ENCODE measurements around the gene PEX5L. TPM values are rescaled to one million over a fixed set of nuclear protein-coding genes. Genes with fewer than 3 reads are reported as not detected.

Gene PEX5L
- total and polyA plus RNA-seq, 2 experiments from 2014 or later, result 6.3 to 7.0 TPM

DNA sequence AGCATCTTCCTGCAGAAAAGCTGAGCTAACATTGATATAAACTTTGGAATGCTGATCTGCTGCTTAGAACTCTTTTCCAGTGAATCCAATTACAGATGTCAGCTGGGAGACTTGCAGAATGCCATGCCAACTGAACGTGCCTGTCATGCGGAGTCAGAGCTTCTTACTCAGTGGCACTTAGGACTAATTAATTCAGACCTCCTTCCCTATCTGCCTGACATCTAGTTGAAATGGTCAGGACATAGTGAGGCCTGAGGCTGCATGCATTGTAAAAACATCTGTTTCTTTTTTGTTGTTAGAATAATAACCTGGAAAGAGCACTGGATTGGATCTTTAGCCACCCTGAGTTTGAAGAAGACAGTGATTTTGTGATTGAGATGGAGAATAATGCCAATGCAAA, 271.3 kb downstream of the PEX5L start:
- no peaks in the 10 kb centered on the region for H3F3A ChIP-seq (replicated peaks; ENCODE audit: low read depth)
- H3K79me2 ChIP-seq (replicated peaks; ENCODE audit: insufficient read depth), result no peaks in the 10 kb centered on the region
- H3K4me3 ChIP-seq, result no peak overlapping the region
- H3K36me3 Mint-ChIP-seq (ENCODE audit: low read depth), result peaks cover 37% of the 10 kb centered on the region
- no peaks in the 10 kb centered on the region for H3K27me3 ChIP-seq (ENCODE audit: insufficient read depth)
- no peak overlapping the region for H3K4me3 Mint-ChIP-seq
- peaks cover 6% of the 10 kb centered on the region for H3K4me1 Mint-ChIP-seq
- H3K9me3 Mint-ChIP-seq, result no peaks in the 10 kb centered on the region
- TF ChIP-seq STAT1 (IDR thresholded peaks at IDR 0.05; ENCODE audit: unreplicated experiment), result no peak
- TF ChIP-seq CREB1 (CRISPR knock-in tag; IDR thresholded peaks at IDR 0.05; ENCODE audit: low read depth), result no peak
- TF ChIP-seq ZNF114 (CRISPR knock-in tag; IDR thresholded peaks at IDR 0.05), result no peak
- no peak for TF ChIP-seq ZNF331 (CRISPR knock-in tag; IDR thresholded peaks at IDR 0.05; ENCODE audit: low read depth)
- TF ChIP-seq, protein P1, sequence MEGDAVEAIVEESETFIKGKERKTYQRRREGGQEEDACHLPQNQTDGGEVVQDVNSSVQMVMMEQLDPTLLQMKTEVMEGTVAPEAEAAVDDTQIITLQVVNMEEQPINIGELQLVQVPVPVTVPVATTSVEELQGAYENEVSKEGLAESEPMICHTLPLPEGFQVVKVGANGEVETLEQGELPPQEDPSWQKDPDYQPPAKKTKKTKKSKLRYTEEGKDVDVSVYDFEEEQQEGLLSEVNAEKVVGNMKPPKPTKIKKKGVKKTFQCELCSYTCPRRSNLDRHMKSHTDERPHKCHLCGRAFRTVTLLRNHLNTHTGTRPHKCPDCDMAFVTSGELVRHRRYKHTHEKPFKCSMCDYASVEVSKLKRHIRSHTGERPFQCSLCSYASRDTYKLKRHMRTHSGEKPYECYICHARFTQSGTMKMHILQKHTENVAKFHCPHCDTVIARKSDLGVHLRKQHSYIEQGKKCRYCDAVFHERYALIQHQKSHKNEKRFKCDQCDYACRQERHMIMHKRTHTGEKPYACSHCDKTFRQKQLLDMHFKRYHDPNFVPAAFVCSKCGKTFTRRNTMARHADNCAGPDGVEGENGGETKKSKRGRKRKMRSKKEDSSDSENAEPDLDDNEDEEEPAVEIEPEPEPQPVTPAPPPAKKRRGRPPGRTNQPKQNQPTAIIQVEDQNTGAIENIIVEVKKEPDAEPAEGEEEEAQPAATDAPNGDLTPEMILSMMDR (conservative IDR thresholded peaks at IDR 0.05; ENCODE audit: low read depth in 2 of 2), result no peak
- TF ChIP-seq EZH2 (IDR thresholded peaks at IDR 0.05; ENCODE audit: low read depth, unreplicated experiment), result no peak
- no peak for TF ChIP-seq NANOG (IDR thresholded peaks at IDR 0.05; ENCODE audit: borderline replicate concordance)
- TF ChIP-seq POLR2AphosphoS5 (IDR thresholded peaks at IDR 0.05; ENCODE audit: low read depth), result no peak
- TF ChIP-seq, protein P2, sequence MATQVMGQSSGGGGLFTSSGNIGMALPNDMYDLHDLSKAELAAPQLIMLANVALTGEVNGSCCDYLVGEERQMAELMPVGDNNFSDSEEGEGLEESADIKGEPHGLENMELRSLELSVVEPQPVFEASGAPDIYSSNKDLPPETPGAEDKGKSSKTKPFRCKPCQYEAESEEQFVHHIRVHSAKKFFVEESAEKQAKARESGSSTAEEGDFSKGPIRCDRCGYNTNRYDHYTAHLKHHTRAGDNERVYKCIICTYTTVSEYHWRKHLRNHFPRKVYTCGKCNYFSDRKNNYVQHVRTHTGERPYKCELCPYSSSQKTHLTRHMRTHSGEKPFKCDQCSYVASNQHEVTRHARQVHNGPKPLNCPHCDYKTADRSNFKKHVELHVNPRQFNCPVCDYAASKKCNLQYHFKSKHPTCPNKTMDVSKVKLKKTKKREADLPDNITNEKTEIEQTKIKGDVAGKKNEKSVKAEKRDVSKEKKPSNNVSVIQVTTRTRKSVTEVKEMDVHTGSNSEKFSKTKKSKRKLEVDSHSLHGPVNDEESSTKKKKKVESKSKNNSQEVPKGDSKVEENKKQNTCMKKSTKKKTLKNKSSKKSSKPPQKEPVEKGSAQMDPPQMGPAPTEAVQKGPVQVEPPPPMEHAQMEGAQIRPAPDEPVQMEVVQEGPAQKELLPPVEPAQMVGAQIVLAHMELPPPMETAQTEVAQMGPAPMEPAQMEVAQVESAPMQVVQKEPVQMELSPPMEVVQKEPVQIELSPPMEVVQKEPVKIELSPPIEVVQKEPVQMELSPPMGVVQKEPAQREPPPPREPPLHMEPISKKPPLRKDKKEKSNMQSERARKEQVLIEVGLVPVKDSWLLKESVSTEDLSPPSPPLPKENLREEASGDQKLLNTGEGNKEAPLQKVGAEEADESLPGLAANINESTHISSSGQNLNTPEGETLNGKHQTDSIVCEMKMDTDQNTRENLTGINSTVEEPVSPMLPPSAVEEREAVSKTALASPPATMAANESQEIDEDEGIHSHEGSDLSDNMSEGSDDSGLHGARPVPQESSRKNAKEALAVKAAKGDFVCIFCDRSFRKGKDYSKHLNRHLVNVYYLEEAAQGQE (IDR thresholded peaks at IDR 0.05; ENCODE audit: unreplicated experiment), result no peak
- TF ChIP-seq JUNB (IDR thresholded peaks at IDR 0.05; ENCODE audit: unreplicated experiment), result no peak
- TF ChIP-seq, protein P3, sequence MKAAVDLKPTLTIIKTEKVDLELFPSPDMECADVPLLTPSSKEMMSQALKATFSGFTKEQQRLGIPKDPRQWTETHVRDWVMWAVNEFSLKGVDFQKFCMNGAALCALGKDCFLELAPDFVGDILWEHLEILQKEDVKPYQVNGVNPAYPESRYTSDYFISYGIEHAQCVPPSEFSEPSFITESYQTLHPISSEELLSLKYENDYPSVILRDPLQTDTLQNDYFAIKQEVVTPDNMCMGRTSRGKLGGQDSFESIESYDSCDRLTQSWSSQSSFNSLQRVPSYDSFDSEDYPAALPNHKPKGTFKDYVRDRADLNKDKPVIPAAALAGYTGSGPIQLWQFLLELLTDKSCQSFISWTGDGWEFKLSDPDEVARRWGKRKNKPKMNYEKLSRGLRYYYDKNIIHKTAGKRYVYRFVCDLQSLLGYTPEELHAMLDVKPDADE (IDR thresholded peaks at IDR 0.05), result no peak
- no peak for TF ChIP-seq EZH2phosphoT487 (IDR thresholded peaks at IDR 0.05; ENCODE audit: unreplicated experiment)
- TF ChIP-seq, protein P4, sequence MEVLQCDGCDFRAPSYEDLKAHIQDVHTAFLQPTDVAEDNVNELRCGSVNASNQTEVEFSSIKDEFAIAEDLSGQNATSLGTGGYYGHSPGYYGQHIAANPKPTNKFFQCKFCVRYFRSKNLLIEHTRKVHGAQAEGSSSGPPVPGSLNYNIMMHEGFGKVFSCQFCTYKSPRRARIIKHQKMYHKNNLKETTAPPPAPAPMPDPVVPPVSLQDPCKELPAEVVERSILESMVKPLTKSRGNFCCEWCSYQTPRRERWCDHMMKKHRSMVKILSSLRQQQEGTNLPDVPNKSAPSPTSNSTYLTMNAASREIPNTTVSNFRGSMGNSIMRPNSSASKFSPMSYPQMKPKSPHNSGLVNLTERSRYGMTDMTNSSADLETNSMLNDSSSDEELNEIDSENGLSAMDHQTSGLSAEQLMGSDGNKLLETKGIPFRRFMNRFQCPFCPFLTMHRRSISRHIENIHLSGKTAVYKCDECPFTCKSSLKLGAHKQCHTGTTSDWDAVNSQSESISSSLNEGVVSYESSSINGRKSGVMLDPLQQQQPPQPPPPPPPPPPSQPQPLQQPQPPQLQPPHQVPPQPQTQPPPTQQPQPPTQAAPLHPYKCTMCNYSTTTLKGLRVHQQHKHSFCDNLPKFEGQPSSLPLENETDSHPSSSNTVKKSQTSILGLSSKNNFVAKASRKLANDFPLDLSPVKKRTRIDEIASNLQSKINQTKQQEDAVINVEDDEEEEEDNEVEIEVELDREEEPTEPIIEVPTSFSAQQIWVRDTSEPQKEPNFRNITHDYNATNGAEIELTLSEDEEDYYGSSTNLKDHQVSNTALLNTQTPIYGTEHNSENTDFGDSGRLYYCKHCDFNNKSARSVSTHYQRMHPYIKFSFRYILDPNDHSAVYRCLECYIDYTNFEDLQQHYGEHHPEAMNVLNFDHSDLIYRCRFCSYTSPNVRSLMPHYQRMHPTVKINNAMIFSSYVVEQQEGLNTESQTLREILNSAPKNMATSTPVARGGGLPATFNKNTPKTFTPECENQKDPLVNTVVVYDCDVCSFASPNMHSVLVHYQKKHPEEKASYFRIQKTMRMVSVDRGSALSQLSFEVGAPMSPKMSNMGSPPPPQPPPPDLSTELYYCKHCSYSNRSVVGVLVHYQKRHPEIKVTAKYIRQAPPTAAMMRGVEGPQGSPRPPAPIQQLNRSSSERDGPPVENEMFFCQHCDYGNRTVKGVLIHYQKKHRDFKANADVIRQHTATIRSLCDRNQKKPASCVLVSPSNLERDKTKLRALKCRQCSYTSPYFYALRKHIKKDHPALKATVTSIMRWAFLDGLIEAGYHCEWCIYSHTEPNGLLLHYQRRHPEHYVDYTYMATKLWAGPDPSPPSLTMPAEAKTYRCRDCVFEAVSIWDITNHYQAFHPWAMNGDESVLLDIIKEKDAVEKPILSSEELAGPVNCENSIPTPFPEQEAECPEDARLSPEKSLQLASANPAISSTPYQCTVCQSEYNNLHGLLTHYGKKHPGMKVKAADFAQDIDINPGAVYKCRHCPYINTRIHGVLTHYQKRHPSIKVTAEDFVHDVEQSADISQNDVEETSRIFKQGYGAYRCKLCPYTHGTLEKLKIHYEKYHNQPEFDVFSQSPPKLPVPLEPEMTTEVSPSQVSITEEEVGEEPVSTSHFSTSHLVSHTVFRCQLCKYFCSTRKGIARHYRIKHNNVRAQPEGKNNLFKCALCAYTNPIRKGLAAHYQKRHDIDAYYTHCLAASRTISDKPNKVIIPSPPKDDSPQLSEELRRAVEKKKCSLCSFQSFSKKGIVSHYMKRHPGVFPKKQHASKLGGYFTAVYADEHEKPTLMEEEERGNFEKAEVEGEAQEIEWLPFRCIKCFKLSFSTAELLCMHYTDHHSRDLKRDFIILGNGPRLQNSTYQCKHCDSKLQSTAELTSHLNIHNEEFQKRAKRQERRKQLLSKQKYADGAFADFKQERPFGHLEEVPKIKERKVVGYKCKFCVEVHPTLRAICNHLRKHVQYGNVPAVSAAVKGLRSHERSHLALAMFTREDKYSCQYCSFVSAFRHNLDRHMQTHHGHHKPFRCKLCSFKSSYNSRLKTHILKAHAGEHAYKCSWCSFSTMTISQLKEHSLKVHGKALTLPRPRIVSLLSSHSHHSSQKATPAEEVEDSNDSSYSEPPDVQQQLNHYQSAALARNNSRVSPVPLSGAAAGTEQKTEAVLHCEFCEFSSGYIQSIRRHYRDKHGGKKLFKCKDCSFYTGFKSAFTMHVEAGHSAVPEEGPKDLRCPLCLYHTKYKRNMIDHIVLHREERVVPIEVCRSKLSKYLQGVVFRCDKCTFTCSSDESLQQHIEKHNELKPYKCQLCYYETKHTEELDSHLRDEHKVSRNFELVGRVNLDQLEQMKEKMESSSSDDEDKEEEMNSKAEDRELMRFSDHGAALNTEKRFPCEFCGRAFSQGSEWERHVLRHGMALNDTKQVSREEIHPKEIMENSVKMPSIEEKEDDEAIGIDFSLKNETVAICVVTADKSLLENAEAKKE (CRISPR knock-in tag; IDR thresholded peaks at IDR 0.05), result no peak
- no peak for DNase-seq (ENCODE audit: low spot score)
- H3K4me1 ChIP-seq (ENCODE audit: insufficient read depth), result 0 out of 2 replicates have a peak, but pooled peaks cover 4% of the 10 kb centered on the region
- H3K4me2 ChIP-seq, result no peak overlapping the region
- H3K36me3 ChIP-seq (ENCODE audit: insufficient read depth), result peaks cover 10% of the 10 kb centered on the region
- no peak overlapping the region for H2AFZ ChIP-seq
- ATAC-seq, result no peak
- H3K27me3 Mint-ChIP-seq (ENCODE audit: insufficient read depth, low read depth, poor library complexity), result no peaks in the 10 kb centered on the region
- peaks cover 2% of the 10 kb centered on the region; the same call in 1 of the 2 replicates for H4K20me1 ChIP-seq (replicated peaks; ENCODE audit: insufficient read depth)
- H3K27ac Mint-ChIP-seq, result no peak overlapping the region
- H3K27ac ChIP-seq (ENCODE audit: low read depth), result no peak overlapping the region
- H3K9me2 ChIP-seq (ENCODE audit: insufficient read depth), result no peaks in the 10 kb centered on the region
